Stimulated activated CD8-positive, alpha-beta memory T cell treated with anti-CD3 and anti-CD28 coated beads, Interleukin-15, amount 100 ng/mL, for 24 hours (primary cell): ENCODE results near the gene NMNAT3.
"Not testable (repeated sequence)": the region's sequence is repeated elsewhere in the genome, so short reads cannot be mapped to it uniquely, and the experiment has no call there.

Source experiments
- DNase-seq: peaks from one replicate; pipeline ENCODE4 v3.0.0-alpha.2; 2020; ENCODE audit warnings: low read depth

The NMNAT3 gene

GRCh38 chr3:139634111-139634635 is 43.6 kb downstream of the NMNAT3 start:
- no peak for DNase-seq

GRCh38 chr3:139633511-139633910 is 44.3 kb downstream of the NMNAT3 start:
- no peak for DNase-seq

- no peak for DNase-seq
Measured at GRCh38 chr3:139630542-139630941, 47.2 kb downstream of the NMNAT3 start.

- DNase-seq, result no peak
Measured at GRCh38 chr3:139629033-139629432, 48.7 kb downstream of the NMNAT3 start.

GRCh38 chr3:139627759-139628158 is 50.0 kb downstream of the NMNAT3 start:
- no peak for DNase-seq

- DNase-seq, result no peak
Measured at GRCh38 chr3:139620438-139620837, 57.3 kb downstream of the NMNAT3 start.

GRCh38 chr3:139619484-139619883 is 58.3 kb downstream of the NMNAT3 start:
- DNase-seq, result no peak

- DNase-seq, result no peak
Measured at GRCh38 chr3:139617672-139618268, 60.0 kb downstream of the NMNAT3 start.

- no peak for DNase-seq
Measured at GRCh38 chr3:139611528-139611927, 66.2 kb downstream of the NMNAT3 start.

GRCh38 chr3:139610886-139611285 is 66.9 kb downstream of the NMNAT3 start:
- DNase-seq, result no peak

GRCh38 chr3:139608924-139609323 is 68.8 kb downstream of the NMNAT3 start:
- DNase-seq, result no peak

GRCh38 chr3:139608108-139608380 is 69.7 kb downstream of the NMNAT3 start:
- no peak for DNase-seq

GRCh38 chr3:139607257-139608107 is 70.3 kb downstream of the NMNAT3 start:
- no peak for DNase-seq

GRCh38 chr3:139602003-139602402 is 75.8 kb downstream of the NMNAT3 start:
- DNase-seq, result no peak

GRCh38 chr3:139601191-139601961 is 76.4 kb downstream of the NMNAT3 start:
- no peak for DNase-seq

- DNase-seq, result no peak
Measured at GRCh38 chr3:139597947-139598346, 79.8 kb downstream of the NMNAT3 start.

- not testable (repeated sequence) for DNase-seq
Measured at GRCh38 chr3:139591186-139591585, 86.6 kb downstream of the NMNAT3 start.

GRCh38 chr3:139588450-139588849 is 89.3 kb downstream of the NMNAT3 start:
- no peak for DNase-seq

GRCh38 chr3:139587797-139588196 is 90.0 kb downstream of the NMNAT3 start:
- no peak for DNase-seq

- no peak for DNase-seq
Measured at GRCh38 chr3:139586420-139587017, 91.3 kb downstream of the NMNAT3 start.

- DNase-seq, result no peak
Measured at GRCh38 chr3:139585820-139586219, 92.0 kb downstream of the NMNAT3 start.

- DNase-seq, result not testable (repeated sequence)
Measured at GRCh38 chr3:139583651-139584050, 94.1 kb downstream of the NMNAT3 start.
